Jurkat, Clone E6-1 (cell line): Measurements from ENCODE around the gene RBSN.

Experiments
- DNase-seq: peaks from one replicate; pipeline ENCODE4 v3.0.0-alpha.2; 2011; ENCODE audit warnings: low read depth, low spot score
- H3K4me3 ChIP-seq: 2 replicates; pipeline ENCODE4 v1.5.1; 2011; ENCODE audit warnings: mild to moderate bottlenecking, low read length, control low read depth, moderate library complexity

RBSN gene

GRCh38 chr3:15064835-15065549, 34.0 kb downstream of the RBSN start, which contains the start of gene MRPS25:
Gene MRPS25, minus strand, starts transcription at chr3:15065315. Its CDS starts 121 bp downstream, at chr3:15065194.
- H3K4me3 ChIP-seq: peak within 1 kb of the TSS; percentile 88
- DNase-seq: peak; percentile 87

GRCh38 chr3:15064299-15064834, 34.6 kb downstream of the RBSN start:
- no peak for DNase-seq

GRCh38 chr3:15063656-15064286, 35.2 kb downstream of the RBSN start:
- peak overlapping the region; percentile 88 for H3K4me3 ChIP-seq
- no peak for DNase-seq

More at GRCh38 chr3:15064299-15064834, 34.6 kb downstream of the RBSN start:
- peak overlapping the region; percentile 88 for H3K4me3 ChIP-seq

- no peak for DNase-seq
- peak overlapping the region; percentile 88 for H3K4me3 ChIP-seq
Observed at GRCh38 chr3:15063238-15063637, 35.7 kb downstream of the RBSN start.

- DNase-seq: no peak
Observed at GRCh38 chr3:15060029-15060428, 38.9 kb downstream of the RBSN start.

GRCh38 chr3:15056676-15057404, 42.1 kb downstream of the RBSN start:
- no peak for DNase-seq
- H3K4me3 ChIP-seq: no peak overlapping the region

More at GRCh38 chr3:15060029-15060428, 38.9 kb downstream of the RBSN start:
- H3K4me3 ChIP-seq: no peak overlapping the region

- DNase-seq: no peak
- H3K4me3 ChIP-seq: no peak overlapping the region
Observed at GRCh38 chr3:15055019-15055557, 43.9 kb downstream of the RBSN start.

- no peak for DNase-seq
- H3K4me3 ChIP-seq: no peak overlapping the region
Observed at GRCh38 chr3:15053541-15053940, 45.4 kb downstream of the RBSN start.

- no peak for DNase-seq
- no peak overlapping the region for H3K4me3 ChIP-seq
Observed at GRCh38 chr3:15052335-15053242, 46.4 kb downstream of the RBSN start.

GRCh38 chr3:15051531-15051930, 47.4 kb downstream of the RBSN start:
- H3K4me3 ChIP-seq: no peak overlapping the region
- DNase-seq: peak; percentile 41

GRCh38 chr3:15050405-15051092, 48.4 kb downstream of the RBSN start:
- DNase-seq: no peak
- no peak overlapping the region for H3K4me3 ChIP-seq

- no peak overlapping the region for H3K4me3 ChIP-seq
- no peak for DNase-seq
Observed at GRCh38 chr3:15049584-15049983, 49.4 kb downstream of the RBSN start.

GRCh38 chr3:15045667-15046066, 53.3 kb downstream of the RBSN start:
- H3K4me3 ChIP-seq: no peak overlapping the region
- no peak for DNase-seq

GRCh38 chr3:15044326-15044725, 54.6 kb downstream of the RBSN start:
- H3K4me3 ChIP-seq: no peak overlapping the region
- no peak for DNase-seq

GRCh38 chr3:15043408-15044171, 55.4 kb downstream of the RBSN start:
- no peak overlapping the region for H3K4me3 ChIP-seq

GRCh38 chr3:15042936-15043335, 56.0 kb downstream of the RBSN start:
- no peak for DNase-seq
- no peak overlapping the region for H3K4me3 ChIP-seq

More at GRCh38 chr3:15043408-15044171, 55.4 kb downstream of the RBSN start:
- no peak for DNase-seq

GRCh38 chr3:15041950-15042349, 57.0 kb downstream of the RBSN start:
- no peak overlapping the region for H3K4me3 ChIP-seq
- no peak for DNase-seq
